Esophagus squamous epithelium (tissue), 4 donors: Measurements from ENCODE around the gene TTC22.

Experiments used
- POLR2A ChIP-seq, 4 donors: fragments of 450-650 bp; IDR thresholded peaks; one replicate each; pipeline ENCODE4 v1.6.1; 2017; ENCODE audit warnings: antibody characterized with exemption in 4 of 4, mild to moderate bottlenecking in 4 of 4, moderate library complexity in 3 of 4
- TF ChIP-seq, protein P1 (sequence below), 6 experiments: fragments of 450-650 bp in 4 of 6; fragments of 200-600 bp in 2 of 6; sonication (generic) in 2 of 6; IDR thresholded peaks; one replicate each; pipeline ENCODE4 v1.5.1; 2016 to 2019; ENCODE audit warnings: antibody characterized with exemption in 6 of 6, mild to moderate bottlenecking in 4 of 6, moderate library complexity in 4 of 6

DNA sequence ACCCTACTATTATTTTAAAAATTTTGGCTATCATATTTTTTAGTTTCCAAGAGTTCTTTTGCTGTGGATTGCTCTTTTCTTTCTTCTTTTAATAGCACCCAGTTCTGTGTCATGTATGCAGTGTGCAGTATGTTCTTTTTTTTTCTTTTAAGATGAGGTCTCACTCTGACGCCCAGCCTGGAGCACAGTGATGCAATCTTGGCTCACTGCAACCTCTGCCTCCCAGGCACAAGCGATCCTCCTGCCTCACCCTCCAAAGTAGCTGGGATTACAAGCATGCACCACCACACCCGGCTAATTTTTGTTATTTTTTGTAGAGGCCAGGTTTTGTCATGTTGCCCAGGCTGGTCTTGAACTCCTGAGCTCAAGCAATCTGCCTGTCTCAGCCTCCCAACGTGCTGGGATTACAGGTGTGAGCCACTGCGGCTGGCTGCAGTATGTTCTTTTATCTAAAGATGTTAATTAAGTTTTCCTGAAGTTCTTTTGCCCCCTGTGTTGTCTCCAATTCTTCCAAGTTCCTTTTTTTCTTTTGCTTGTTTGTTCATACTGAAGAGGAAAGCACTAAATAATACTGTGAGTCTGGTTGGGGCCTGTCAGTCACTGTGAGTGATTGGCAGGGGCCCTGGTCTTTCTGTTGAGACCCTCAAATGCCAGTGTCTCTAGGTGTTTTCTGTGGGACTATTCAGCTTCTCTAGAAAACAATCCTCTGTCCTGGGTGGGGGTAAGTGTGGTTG lies 17.5 kb upstream of the TTC22 start:
- TF ChIP-seq, protein P1, sequence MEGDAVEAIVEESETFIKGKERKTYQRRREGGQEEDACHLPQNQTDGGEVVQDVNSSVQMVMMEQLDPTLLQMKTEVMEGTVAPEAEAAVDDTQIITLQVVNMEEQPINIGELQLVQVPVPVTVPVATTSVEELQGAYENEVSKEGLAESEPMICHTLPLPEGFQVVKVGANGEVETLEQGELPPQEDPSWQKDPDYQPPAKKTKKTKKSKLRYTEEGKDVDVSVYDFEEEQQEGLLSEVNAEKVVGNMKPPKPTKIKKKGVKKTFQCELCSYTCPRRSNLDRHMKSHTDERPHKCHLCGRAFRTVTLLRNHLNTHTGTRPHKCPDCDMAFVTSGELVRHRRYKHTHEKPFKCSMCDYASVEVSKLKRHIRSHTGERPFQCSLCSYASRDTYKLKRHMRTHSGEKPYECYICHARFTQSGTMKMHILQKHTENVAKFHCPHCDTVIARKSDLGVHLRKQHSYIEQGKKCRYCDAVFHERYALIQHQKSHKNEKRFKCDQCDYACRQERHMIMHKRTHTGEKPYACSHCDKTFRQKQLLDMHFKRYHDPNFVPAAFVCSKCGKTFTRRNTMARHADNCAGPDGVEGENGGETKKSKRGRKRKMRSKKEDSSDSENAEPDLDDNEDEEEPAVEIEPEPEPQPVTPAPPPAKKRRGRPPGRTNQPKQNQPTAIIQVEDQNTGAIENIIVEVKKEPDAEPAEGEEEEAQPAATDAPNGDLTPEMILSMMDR (IDR thresholded peaks at IDR 0.05), result no peak
- no peak for TF ChIP-seq POLR2A (IDR thresholded peaks at IDR 0.05)
